Mucosa of rectum (tissue), 2 donors: Measurements from ENCODE around the gene HOXA5.

Source experiments
- H3K27ac ChIP-seq, 2 donors: one replicate each; pipeline ENCODE4 v1.7.0; 2013; ENCODE audit warnings: inconsistent platforms in 2 of 2, low read depth in 2 of 2, low read length in 2 of 2
- H3K27me3 ChIP-seq, 2 donors: one replicate each; pipeline ENCODE4 v1.7.0; 2013; ENCODE audit warnings: low read length in 2 of 2; ENCODE audit not compliant: control insufficient read depth in 2 of 2, insufficient read depth in 2 of 2
- H3K36me3 ChIP-seq, 2 donors: one replicate each; pipeline ENCODE4 v1.7.0; 2013; ENCODE audit warnings: low read length in 2 of 2; ENCODE audit not compliant: control insufficient read depth in 2 of 2, insufficient read depth in 2 of 2
- H3K4me1 ChIP-seq, 2 donors: one replicate each; pipeline ENCODE4 v1.7.0; 2013; ENCODE audit warnings: low read length in 2 of 2, mild to moderate bottlenecking in 1 of 2; ENCODE audit not compliant: control insufficient read depth in 2 of 2, insufficient read depth in 2 of 2
- H3K4me3 ChIP-seq, 2 donors: one replicate each; pipeline ENCODE4 v1.7.0; 2013; ENCODE audit warnings: low read length in 2 of 2
- H3K9ac ChIP-seq, 2 donors: one replicate each; pipeline ENCODE4 v1.7.0; 2013; ENCODE audit warnings: low read length in 2 of 2, low read depth in 1 of 2, mild to moderate bottlenecking in 1 of 2
- H3K9me3 ChIP-seq, 2 donors: one replicate each; pipeline ENCODE4 v1.7.0; 2013; ENCODE audit warnings: low read length in 2 of 2; ENCODE audit not compliant: control insufficient read depth in 2 of 2
- donor health status: healthy.
- donor health status: Normal muscosa, but diverticular disease.

The HOXA5 gene

DNA sequence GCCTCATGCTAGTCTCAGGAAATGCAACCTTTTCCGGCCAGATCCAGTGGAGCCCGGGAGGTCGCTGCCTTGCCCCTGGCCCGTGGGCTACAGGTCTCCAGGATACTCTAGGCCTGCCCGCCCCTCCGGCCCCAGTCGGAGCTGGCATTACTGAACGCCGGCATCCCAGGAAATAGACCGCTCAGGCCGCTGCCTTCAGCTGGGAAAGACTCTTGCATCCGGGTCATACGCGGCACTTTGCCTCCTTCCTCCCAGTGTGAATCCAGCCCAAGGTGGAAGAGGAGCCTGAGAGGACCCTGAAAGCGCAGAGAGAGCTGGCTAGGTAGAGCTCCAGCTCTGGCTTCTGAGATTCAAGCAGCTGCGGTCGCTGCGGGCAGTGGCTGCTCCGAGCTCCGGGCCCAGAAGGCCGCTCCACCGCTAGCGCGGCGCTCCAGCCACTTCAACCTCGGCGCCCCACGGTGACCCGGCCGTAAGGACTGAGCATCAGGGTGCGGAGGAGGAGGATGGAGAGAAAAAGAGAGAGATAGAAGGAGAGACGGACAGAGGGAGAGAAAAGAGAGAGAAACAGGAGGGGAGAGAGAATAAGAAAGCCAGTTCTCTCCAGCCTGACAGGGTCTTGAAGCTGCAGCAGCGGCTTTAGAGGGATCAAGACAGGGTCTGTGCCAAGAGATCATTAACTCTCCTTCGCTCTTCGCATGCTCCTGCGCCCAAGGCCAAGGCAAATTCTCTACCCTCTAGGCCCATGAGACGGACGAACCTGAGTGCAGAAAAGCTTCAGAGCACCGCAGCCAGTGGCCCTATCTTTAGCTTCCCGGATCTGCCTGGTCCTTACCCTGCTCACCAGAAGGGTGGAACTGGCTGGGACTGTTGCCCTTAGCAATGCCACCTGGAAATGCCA, 32.4 kb upstream of the HOXA5 start:
- H3K9ac ChIP-seq: peak overlapping the region; percentile 92 to 96
- H3K4me1 ChIP-seq: peaks cover 33 to 57% of the 10 kb centered on the region in 2 donors
- H3K27me3 ChIP-seq: peaks cover 0 to 17% of the 10 kb centered on the region in 2 donors
- H3K9me3 ChIP-seq: no peaks in the 10 kb centered on the region
- H3K36me3 ChIP-seq: no peaks in the 10 kb centered on the region
- H3K4me3 ChIP-seq: peak overlapping the region; percentile 64 to 79
- H3K27ac ChIP-seq: peak overlapping the region; percentile 96

DNA sequence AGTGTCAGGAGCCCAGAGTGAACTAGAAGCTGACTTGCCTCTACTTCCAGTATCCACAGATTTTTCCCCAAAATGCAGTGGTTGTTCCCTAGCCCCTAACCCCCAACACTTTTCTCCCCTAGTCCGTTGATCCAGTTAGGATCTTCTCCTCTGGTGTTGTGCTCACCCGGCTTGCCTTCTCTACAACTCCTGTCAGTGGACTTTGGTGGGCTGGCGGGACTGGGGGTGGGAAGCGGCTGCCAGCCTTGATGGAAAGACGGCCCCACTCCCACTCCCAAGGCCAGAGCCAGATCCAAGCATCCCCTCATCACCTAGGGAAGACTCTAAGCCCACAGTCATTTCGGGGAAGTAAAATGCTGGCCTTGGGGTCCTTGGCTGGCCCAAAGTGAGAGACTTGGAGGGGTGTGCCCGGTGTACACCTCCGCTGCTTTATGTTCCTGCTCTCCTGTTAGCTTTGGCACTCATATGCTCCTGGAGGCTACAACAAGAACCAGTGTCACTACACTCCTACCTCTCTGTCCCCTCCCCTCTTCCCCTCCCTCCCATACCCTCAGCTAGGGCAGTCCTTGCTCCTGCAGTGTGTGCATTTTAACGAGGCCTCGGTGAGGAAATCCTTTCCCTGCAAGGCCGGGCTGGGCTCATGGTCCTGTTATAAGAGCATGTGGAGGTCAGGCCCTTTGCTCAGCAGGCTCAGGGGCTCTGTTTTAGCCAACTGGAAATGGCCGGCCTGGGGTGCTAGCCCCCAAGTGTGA, 31.6 kb upstream of the HOXA5 start:
- Histone ChIP-seq H3K9ac (peak overlapping the region; percentile 92 to 96), H3K27me3 (peaks cover 0 to 13% of the 10 kb centered on the region in 2 donors), H3K9me3 (no peaks in the 10 kb centered on the region), H3K27ac (peak overlapping the region; percentile 96), H3K4me3 (peak overlapping the region; percentile 64 to 79), H3K36me3 (no peaks in the 10 kb centered on the region), H3K4me1 (peaks cover 26 to 50% of the 10 kb centered on the region in 2 donors)

DNA sequence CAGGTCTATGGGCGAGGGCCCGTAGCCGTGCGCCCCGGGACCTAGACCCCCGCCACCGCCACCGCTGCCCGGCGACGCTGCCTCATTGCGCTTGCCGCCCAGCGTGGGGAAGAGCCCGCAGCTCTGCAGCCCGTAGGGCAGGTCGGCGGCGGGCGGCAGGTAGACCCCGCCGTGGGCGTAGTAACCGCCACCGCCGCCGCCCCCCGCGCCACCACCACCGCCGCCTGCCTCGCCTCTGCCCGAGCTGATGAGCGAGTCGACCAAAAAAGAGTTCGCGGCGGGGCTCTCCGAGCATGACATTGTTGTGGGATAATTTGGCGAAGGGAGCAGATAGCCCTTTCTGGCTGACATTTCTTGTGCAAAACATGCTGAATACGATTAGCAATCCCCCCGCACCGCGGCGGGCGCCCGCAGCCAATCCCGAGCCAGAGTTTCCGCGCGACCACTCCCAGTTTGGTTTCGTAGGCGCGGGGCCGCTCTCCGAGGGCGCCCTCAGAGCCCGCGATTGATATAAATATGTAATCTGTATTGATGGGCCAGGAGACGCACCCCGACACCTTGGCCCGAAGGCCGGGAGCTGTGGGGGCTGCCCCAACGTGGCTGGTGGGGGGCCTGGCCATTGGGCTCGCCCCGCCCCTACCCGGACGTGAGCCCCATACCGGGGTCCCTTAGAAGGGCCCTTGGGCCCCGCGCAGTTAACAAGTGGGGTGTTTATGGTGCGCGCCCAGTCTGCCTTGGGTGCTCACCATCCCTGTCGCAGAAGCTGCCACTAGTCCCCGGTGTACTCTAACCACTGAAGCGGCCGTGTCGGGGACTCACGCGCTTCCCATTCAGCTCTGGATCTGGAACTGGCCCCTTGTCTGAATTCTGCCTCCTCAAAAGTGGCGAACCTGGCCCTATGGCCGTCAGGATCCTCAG, 30.7 kb upstream of the HOXA5 start, which contains the start of gene HOXA10:
Gene HOXA10 (minus strand): TSS at position 365 of the 918 bp plus-strand sequence. CDS start 14 bp downstream, at position 351.
- Histone ChIP-seq H3K36me3 (no peaks in the 10 kb centered on the region), H3K27me3 (peaks cover 0 to 13% of the 10 kb centered on the region in 2 donors), H3K9ac (peak within 1 kb of the TSS; percentile 92 to 96), H3K4me3 (peak within 1 kb of the TSS; percentile 64 to 79), H3K9me3 (no peaks in the 10 kb centered on the region), H3K27ac (peak within 1 kb of the TSS; percentile 96), H3K4me1 (peaks cover 26 to 46% of the 10 kb centered on the region in 2 donors)

- Histone ChIP-seq H3K4me3 (peak overlapping the region; percentile 64 to 79), H3K9me3 (no peaks in the 10 kb centered on the region), H3K27ac (peak overlapping the region; percentile 96), H3K27me3 (peaks cover 0 to 13% of the 10 kb centered on the region in 2 donors), H3K4me1 (peaks cover 29 to 45% of the 10 kb centered on the region in 2 donors), H3K9ac (peak overlapping the region; percentile 73 to 96), H3K36me3 (no peaks in the 10 kb centered on the region)
These were observed 30.1 kb upstream of the HOXA5 start for GRCh38 chr7:27173511-27173955.

DNA sequence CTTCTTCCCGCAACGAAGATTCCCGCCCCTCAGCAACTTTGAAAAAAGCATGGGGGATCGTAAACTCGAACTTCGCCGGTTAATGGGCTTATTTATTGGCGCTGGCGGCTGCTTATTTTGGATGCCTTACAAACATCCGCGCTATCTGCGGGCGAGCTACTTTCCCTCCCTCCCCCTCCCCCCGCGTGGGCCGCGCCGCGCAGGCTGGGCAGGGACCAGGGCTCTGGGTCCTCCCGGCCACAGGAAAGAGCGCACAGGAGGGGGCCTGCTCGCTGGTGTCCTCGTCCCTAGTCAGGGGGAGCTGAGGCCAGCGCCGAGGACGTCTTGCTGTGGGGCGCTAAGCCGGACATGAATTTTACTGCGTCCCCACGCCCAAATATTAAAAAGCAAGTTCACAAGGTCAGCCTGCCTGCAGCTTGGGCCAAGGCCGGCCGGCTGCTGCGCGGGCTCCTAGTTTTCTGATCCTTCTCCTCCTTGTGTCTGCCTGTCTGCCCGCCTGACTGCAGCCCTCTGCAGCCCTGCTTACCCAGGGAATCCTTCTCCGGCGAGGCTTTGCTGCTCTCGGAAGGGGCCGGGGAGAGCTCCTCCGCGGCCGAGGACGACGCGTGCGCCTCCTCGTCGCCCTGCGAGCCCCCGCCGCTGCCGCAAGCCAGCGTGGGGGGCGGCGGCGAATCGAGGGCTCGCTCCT, 29.5 kb upstream of the HOXA5 start:
- Histone ChIP-seq H3K9ac (peak overlapping the region; percentile 73 to 96), H3K27ac (peak overlapping the region; percentile 96), H3K27me3 (peaks cover 0 to 13% of the 10 kb centered on the region in 2 donors), H3K4me3 (peak overlapping the region; percentile 64 to 79), H3K36me3 (no peaks in the 10 kb centered on the region), H3K4me1 (peaks cover 29 to 46% of the 10 kb centered on the region in 2 donors), H3K9me3 (no peaks in the 10 kb centered on the region)

DNA sequence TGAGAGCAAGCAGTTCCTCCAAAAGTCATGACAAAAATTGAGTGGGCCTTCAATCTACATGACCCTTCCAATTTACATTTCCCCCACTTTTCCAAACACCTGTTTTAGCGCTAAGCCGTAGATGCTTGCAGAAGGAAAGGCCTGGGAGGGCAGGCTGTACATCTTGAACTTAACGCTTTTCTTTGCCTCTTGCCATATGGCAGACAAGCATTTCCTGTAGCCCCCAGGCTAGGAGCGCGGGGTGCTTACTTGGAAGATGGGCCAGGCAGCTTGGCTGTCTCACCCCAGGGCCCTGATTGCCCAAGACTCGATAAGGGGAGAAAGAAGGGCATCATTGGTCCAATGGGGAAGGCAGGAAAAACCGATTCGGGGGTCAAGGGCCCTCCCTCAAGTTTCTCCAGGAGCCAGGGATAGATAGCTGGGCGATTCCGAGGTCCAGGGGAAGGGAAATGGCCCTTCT, 28.9 kb upstream of the HOXA5 start:
- peaks cover 0 to 13% of the 10 kb centered on the region in 2 donors for H3K27me3 ChIP-seq
- peak overlapping the region; percentile 64 to 79 for H3K4me3 ChIP-seq
- no peaks in the 10 kb centered on the region for H3K36me3 ChIP-seq
- H3K9ac ChIP-seq: peak overlapping the region; percentile 73 to 96
- H3K4me1 ChIP-seq: peaks cover 29 to 47% of the 10 kb centered on the region in 2 donors
- H3K27ac ChIP-seq: peak overlapping the region; percentile 96
- no peaks in the 10 kb centered on the region for H3K9me3 ChIP-seq

- Histone ChIP-seq H3K27ac (peak overlapping the region; percentile 96), H3K4me1 (peaks cover 29 to 43% of the 10 kb centered on the region in 2 donors), H3K9me3 (no peaks in the 10 kb centered on the region), H3K27me3 (peaks cover 0 to 13% of the 10 kb centered on the region in 2 donors), H3K36me3 (no peaks in the 10 kb centered on the region), H3K4me3 (peak overlapping the region; percentile 64 to 79), H3K9ac (peak overlapping the region; percentile 73 to 96)
These were observed 28.3 kb upstream of the HOXA5 start for GRCh38 chr7:27171637-27172314.

GRCh38 chr7:27171325-27171636, 27.8 kb upstream of the HOXA5 start:
- peak overlapping the region; percentile 96 for H3K27ac ChIP-seq
- H3K9ac ChIP-seq: peak overlapping the region; percentile 73 to 96

More at GRCh38 chr7:27171325-27171636, 27.8 kb upstream of the HOXA5 start:
- Histone ChIP-seq H3K4me1 (peaks cover 24 to 41% of the 10 kb centered on the region in 2 donors), H3K36me3 (no peaks in the 10 kb centered on the region), H3K27me3 (peaks cover 0 to 13% of the 10 kb centered on the region in 2 donors), H3K9me3 (no peaks in the 10 kb centered on the region), H3K4me3 (peak overlapping the region; percentile 64 to 79)
